ENCODE data around the gene EHBP1. TPM values are rescaled to one million over a fixed set of nuclear protein-coding genes. Genes with fewer than 3 reads are reported as not detected.
"Not testable (repeated sequence)": the region's sequence is repeated elsewhere in the genome, so short reads cannot be mapped to it uniquely, and the experiment has no call there.

Gene EHBP1
- polyA plus RNA-seq, 6 donors from 2014 or later = 1.4 to 18.3 (median 16.2) TPM

DNA sequence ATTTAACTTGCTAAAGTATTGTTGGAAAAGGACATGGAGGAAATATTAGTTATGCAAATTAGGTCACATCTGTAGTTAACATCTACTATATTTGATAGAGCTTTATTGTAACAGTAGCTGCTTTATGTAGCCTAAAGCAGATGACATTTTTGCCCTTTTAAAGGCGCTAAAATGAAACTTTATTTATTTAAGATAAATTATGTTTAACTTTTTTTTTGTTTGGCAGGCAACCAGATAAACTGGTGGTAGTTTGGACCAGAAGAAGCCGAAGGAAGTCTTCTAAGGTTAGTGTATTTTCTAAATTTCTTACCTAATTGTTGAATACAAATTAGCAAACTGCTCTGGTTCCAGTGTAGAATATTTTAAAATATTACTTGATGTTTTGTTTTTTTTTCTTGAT, 41.7 kb downstream of the EHBP1 start:
- peaks cover 0 to 14% (median 3%) of the 10 kb centered on the region in 7 donors for H3K9me3 Mint-ChIP-seq
- peaks cover 18 to 37% (median 31%) of the 10 kb centered on the region in 3 donors for H3K4me1 Mint-ChIP-seq
- H3K27ac Mint-ChIP-seq = no peak overlapping the region
- DNase-seq (no peak), ATAC-seq (ENCODE audit: low read depth in 2 of 2) (no peak)
- peaks cover 5 to 6% of the 10 kb centered on the region in 2 donors for H3K36me3 Mint-ChIP-seq
- no peak overlapping the region for H3K4me3 Mint-ChIP-seq
- H3K27me3 Mint-ChIP-seq = no peaks in the 10 kb centered on the region

DNA sequence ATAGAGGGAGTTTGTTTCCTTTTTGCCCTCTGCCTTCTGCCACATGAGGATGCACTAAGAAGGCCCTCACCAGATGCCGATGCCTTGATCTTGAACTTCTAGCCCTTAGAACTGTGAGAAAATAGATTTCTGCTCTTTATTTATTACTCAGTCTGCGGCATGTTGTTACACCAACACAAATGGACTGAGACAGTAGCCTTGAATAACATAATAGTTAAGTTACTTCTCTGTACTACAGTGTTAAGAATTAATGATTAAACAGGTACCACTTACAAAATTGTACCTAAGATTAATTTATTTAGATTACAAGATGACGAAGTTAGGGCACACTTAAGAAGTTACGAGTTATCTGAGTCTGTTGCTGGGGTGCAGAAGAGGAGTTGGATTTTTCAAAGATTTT, 42.4 kb downstream of the EHBP1 start:
- Mint-ChIP-seq H3K36me3 (peaks cover 5 to 9% of the 10 kb centered on the region in 2 donors), H3K27me3 (no peaks in the 10 kb centered on the region), H3K27ac (peak overlapping the region in 1 of 6 donors; percentile 38), H3K4me1 (peaks cover 21 to 35% (median 31%) of the 10 kb centered on the region in 3 donors), H3K9me3 (peaks cover 0 to 16% (median 3%) of the 10 kb centered on the region in 7 donors), H3K4me3 (no peak overlapping the region)
- DNase-seq (no peak), ATAC-seq (ENCODE audit: low read depth in 2 of 2) (no peak)

DNA sequence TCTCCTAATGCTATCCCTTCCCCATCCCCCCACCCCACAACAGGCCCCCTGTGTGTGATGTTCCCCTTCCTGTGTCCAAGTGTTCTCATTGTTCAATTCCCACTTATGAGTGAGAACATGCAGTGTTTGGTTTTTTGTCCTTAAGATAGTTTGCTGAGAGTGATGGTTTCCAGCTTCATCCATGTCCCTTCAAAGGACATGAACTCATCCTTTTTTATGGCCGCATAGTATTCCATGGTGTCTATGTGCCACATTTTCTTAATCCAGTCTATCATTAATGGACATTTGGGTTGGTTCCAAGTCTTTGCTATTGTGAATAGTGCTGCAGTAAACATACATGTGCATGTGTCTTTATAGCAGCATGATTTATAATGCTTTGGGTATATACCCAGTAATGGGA, 43.6 kb downstream of the EHBP1 start:
- not testable (repeated sequence) for H3K27me3 Mint-ChIP-seq; H3K4me3 Mint-ChIP-seq; ATAC-seq (ENCODE audit: low read depth in 2 of 2); DNase-seq; H3K27ac Mint-ChIP-seq
- Mint-ChIP-seq H3K4me1 (peaks cover 17 to 35% (median 29%) of the 10 kb centered on the region in 3 donors), H3K36me3 (peaks cover 5 to 14% of the 10 kb centered on the region in 2 donors), H3K9me3 (peaks cover 0 to 16% (median 5%) of the 10 kb centered on the region in 7 donors)

DNA sequence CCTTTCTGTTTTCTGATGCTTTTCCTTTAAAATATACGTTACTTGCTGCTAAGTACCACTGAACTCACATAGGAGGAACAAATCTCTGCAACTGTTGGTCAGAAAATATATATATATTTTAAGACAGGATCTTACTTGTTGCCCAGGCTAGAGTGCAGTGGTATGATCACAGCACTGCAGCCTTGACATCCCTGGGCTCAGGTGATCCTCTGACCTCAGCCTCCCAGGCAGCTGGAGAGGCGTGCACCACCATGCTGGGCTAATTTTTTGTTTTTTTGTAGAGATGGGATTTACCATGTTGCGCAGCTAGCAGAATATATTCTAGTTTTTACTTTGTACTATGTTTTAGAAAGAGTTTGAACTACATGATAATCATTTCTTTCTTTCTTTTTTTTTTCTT, 51.5 kb downstream of the EHBP1 start:
- H3K9me3 Mint-ChIP-seq = peaks cover 0 to 7% (median 4%) of the 10 kb centered on the region in 7 donors
- H3K27ac Mint-ChIP-seq = no peak overlapping the region
- no peak for DNase-seq

DNA sequence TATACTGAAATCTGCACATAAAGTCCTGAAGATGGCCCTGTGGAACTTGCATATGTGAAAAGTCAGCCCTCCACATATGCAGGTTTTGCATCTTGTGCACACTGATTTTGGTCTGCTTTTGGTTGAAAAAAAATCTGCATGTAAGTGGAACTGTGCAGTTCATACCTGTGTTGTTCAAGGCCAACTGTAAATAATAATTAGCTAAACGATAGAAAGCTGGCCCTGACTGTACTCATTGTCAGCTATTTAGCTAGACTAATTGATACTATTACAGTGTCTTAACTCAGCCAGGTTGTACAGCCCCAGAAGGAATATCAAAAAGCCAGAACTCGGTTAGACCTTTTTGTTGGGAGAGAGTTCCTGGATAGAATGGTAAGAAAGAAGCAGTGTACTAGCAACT, 54.5 kb downstream of the EHBP1 start:
- peaks cover 0 to 2% (median 0%) of the 10 kb centered on the region in 7 donors for H3K9me3 Mint-ChIP-seq
- DNase-seq (no peak), ATAC-seq (ENCODE audit: low read depth in 2 of 2) (no peak)
- H3K36me3 Mint-ChIP-seq = peaks cover 3 to 4% of the 10 kb centered on the region in 2 donors
- H3K4me1 Mint-ChIP-seq = peaks cover 0 to 5% (median 0%) of the 10 kb centered on the region in 3 donors
- no peak overlapping the region for H3K4me3 Mint-ChIP-seq
- H3K27ac Mint-ChIP-seq = no peak overlapping the region
- no peaks in the 10 kb centered on the region for H3K27me3 Mint-ChIP-seq

More for the DNA sequence above, 51.5 kb downstream of the EHBP1 start:
- Mint-ChIP-seq H3K27me3 (no peaks in the 10 kb centered on the region), H3K36me3 (peaks cover 8 to 17% of the 10 kb centered on the region in 2 donors), H3K4me3 (no peak overlapping the region), H3K4me1 (peaks cover 4 to 11% (median 4%) of the 10 kb centered on the region in 3 donors)
- no peak for ATAC-seq (ENCODE audit: low read depth in 2 of 2)

DNA sequence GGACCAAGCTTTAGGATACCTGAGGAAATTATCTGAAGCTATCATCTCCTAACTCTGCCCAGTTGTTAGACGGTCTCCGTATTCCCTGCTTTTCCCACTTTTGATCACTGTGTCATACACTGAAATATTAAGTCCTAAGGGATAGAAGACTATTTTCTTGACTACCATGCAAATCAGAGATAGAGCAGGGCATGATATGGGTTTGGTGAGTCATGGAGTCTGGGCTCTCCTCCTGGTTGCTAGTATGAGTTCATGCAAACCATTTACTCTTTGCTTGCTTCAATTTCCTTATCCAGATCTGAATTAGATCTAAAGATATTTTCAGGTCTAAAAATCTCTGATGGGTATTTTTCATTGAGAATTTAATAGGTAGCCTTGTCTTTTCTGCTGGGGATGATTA, 55.0 kb downstream of the EHBP1 start:
- H3K4me1 Mint-ChIP-seq = peaks cover 0 to under 1% (median 0%) of the 10 kb centered on the region in 3 donors
- DNase-seq (no peak), ATAC-seq (ENCODE audit: low read depth in 2 of 2) (no peak)
- H3K36me3 Mint-ChIP-seq = no peaks in the 10 kb centered on the region
- no peak overlapping the region for H3K4me3 Mint-ChIP-seq
- no peaks in the 10 kb centered on the region for H3K27me3 Mint-ChIP-seq
- H3K27ac Mint-ChIP-seq = no peak overlapping the region
- no peaks in the 10 kb centered on the region for H3K9me3 Mint-ChIP-seq

DNA sequence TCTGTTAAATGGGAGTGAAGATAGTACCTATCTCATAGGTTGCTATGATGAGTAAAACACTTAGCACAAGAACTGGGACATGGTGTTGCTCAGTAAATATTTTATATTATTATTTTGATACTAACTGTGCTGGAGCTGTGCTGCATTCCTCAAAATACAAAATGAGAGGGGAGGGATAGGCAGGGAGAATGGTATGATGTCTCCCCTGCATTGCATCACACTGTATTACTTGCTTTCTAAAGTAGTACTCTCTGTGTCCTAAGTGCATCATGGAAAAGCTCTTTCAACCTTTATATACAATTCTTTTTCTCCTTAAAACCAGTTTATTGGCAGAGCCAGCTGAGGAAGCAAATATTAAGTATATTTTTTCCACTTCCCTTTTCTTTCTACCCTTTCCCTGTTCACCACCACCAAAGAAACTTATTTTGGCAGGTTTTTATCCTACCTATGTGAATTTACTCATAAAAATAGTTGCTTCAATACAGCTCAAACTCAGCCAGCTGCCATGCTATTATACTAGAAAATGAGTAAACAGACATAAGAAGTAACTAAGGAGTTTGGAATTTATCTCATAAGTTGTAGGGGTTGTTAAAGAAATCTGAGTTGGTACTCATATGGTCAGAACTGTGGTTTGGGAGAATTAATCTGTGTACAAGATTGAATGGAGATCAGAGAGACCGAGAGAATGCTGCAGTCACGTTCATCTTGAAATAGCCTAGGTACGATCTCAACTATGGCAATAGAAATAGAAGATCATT, 60.3 kb downstream of the EHBP1 start:
- H3K4me3 Mint-ChIP-seq = no peak overlapping the region
- H3K27ac Mint-ChIP-seq = peak overlapping the region in 2 of 6 donors; percentile 7 to 25
- ATAC-seq (ENCODE audit: low read depth in 2 of 2) (no peak), DNase-seq (no peak)
- H3K4me1 Mint-ChIP-seq = no peaks in the 10 kb centered on the region
- peaks cover 0 to 8% (median 0%) of the 10 kb centered on the region in 7 donors for H3K9me3 Mint-ChIP-seq
- H3K36me3 Mint-ChIP-seq = peaks cover 5 to 10% of the 10 kb centered on the region in 2 donors
- no peaks in the 10 kb centered on the region for H3K27me3 Mint-ChIP-seq

DNA sequence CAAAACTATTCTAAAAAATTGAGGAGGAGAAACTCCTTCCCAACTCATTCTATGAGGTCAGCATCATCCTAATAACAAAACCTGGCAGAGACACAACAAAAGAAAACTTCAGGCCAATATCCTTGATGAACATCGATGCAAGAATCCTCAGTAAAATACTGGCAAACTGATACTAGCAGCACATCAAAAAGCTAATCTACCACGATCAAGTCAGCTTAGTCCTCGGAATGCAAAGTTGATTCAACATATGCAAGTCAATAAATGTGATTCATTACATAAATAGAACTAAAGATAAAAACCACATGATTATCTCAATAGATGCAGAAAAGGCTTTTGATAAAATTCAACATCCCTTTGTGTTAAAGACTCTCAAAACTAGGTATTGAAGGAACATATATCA, 63.1 kb downstream of the EHBP1 start:
- no peaks in the 10 kb centered on the region for H3K27me3 Mint-ChIP-seq
- no peak overlapping the region for H3K4me3 Mint-ChIP-seq
- peaks cover 4 to 6% (median 5%) of the 10 kb centered on the region in 3 donors for H3K4me1 Mint-ChIP-seq
- ATAC-seq (ENCODE audit: low read depth in 2 of 2) = no peak
- peaks cover 0 to 9% (median 0%) of the 10 kb centered on the region in 7 donors for H3K9me3 Mint-ChIP-seq
- H3K36me3 Mint-ChIP-seq = peaks cover 5 to 10% of the 10 kb centered on the region in 2 donors
- H3K27ac Mint-ChIP-seq = no peak overlapping the region
- no peak for DNase-seq

DNA sequence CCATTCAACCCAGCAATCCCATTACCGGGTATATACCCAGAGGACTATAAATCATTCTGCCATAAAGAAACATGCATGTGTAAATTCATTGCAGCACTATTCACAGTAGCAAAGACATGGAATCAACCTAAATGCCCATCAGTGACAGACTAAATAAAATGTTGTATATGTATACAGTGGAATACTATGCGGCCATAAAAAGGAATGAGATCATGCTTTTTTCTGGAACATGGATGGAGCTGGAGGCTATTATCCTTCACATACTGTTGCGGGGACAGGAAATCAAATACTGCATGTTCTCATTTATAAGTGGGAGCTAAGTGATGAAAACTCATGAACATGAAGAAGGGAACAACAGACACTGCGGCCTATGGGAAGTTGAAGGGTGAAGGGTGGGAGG, 65.1 kb downstream of the EHBP1 start:
- Mint-ChIP-seq H3K9me3 (peaks cover 0 to 9% (median 0%) of the 10 kb centered on the region in 7 donors), H3K27ac (peak overlapping the region in 2 of 6 donors; percentile 11 to 73), H3K27me3 (no peaks in the 10 kb centered on the region)

DNA sequence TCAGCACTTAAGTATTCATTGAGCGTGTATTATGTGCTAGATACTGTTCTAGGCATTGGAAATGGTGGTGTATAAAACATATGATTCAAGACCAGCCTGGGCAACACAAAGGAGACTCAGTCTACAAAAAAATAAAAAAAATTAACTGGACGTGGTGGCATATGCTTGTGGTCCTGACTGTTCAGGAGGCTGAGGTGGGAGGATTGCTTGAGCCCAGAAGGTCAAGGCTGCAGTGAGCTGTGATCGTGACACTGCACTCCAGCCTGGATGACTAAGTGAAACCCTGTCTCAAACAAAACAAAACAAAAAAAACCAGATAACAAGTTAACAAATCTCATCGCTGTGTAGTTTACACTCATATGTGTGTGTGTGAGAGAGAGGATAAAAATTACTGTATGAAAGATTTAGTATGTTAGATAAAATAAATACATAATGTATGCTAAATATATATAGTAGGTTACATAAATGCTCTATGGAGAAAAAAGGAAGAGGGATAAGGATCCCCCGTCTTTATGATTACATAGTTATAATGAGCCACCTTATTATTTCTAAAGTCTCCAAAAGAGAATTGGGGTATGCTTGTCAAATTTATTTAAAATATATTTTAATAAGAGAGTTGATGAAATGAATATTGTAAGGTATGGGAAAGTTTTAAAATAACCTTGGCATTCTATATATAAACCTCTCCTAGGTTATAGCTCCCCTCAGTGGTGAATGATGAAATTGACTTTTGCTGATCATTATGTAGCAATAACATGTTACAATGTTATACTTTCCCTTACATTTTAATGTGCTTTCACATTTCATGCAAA, 69.2 kb downstream of the EHBP1 start:
- Mint-ChIP-seq H3K4me1 (peaks cover 4 to 6% (median 5%) of the 10 kb centered on the region in 3 donors), H3K4me3 (peak overlapping the region in 1 of 8 donors; percentile 21), H3K9me3 (peaks cover 0 to 7% (median 0%) of the 10 kb centered on the region in 7 donors), H3K27me3 (no peaks in the 10 kb centered on the region), H3K36me3 (peaks cover 0 to 4% of the 10 kb centered on the region in 2 donors), H3K27ac (no peak overlapping the region)
- ATAC-seq (ENCODE audit: low read depth in 2 of 2) = no peak
- peak; percentile 25 for DNase-seq

More for the DNA sequence above, 65.1 kb downstream of the EHBP1 start:
- peaks cover 4 to 6% (median 5%) of the 10 kb centered on the region in 3 donors for H3K4me1 Mint-ChIP-seq
- peaks cover 5 to 10% of the 10 kb centered on the region in 2 donors for H3K36me3 Mint-ChIP-seq
- H3K4me3 Mint-ChIP-seq = no peak overlapping the region
- ATAC-seq (ENCODE audit: low read depth in 2 of 2) (no peak), DNase-seq (no peak)

DNA sequence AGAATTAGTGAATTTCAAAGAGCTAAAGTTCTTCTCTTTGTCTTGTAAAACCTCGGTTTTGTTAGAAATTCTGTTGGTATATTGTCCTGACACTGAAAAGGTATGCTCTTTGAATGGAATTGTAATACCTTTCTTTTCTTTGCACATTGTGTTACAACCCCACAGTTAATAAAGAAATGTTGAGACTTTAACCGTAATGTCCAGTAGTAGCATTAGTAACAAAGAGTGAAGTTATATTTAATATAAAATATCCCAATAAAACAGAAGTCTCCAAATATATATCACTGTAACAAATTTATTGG, 69.8 kb downstream of the EHBP1 start:
- Mint-ChIP-seq H3K27ac (no peak overlapping the region), H3K4me1 (peaks cover 4 to 6% (median 5%) of the 10 kb centered on the region in 3 donors), H3K36me3 (peaks cover 0 to 3% of the 10 kb centered on the region in 2 donors), H3K27me3 (no peaks in the 10 kb centered on the region), H3K9me3 (peaks cover 0 to 5% (median 0%) of the 10 kb centered on the region in 7 donors), H3K4me3 (no peak overlapping the region)
- ATAC-seq (ENCODE audit: low read depth in 2 of 2) = no peak
- DNase-seq = no peak

DNA sequence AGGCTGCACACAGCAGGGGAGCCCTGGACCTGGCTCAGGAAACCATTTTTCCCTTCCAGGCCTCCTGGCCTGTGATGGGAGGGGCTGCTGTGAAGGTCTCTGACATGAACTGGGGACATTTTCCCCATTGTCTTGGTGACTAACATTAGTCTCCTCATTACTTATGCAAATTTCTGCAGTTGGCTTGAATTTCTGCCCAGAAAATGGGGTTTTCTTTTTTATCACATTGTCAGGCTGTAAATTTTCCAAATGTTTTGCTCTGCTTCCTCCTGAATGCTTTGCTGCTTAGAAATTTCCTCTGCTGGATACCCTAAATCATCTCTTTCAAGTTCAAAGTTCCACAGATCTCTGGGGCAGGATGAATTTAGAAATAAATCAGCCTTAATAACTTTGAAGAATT, 78.2 kb downstream of the EHBP1 start:
- Mint-ChIP-seq H3K9me3 (peaks cover 5 to 11% (median 8%) of the 10 kb centered on the region in 7 donors), H3K27ac (peak overlapping the region in 1 of 6 donors; percentile 19), H3K27me3 (no peaks in the 10 kb centered on the region), H3K36me3 (peaks cover 3 to 10% of the 10 kb centered on the region in 2 donors), H3K4me3 (no peak overlapping the region), H3K4me1 (peaks cover 0 to 3% (median 0%) of the 10 kb centered on the region in 3 donors)
- no peak for ATAC-seq (ENCODE audit: low read depth in 2 of 2)
- no peak for DNase-seq

DNA sequence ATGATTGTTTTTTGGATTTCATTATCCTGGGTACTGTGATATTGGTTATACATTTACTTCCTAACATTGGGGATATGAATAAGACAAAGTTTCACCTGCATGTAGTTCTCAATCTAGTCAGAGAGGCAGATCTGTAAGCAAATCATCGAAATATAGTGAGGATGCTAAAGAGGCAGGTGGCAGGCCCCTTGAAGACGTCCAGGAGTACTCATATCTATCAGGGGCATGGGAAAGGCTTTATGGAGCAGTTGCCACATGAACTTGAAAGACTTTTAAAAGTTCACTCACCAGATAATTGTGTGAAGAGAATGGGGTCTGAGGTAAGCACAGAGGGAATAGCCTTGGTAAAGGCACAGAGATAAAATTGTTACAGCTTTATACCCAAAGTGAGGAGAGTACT, 78.8 kb downstream of the EHBP1 start:
- Mint-ChIP-seq H3K9me3 (peaks cover 5 to 11% (median 8%) of the 10 kb centered on the region in 7 donors), H3K4me3 (no peak overlapping the region), H3K36me3 (peaks cover 3 to 10% of the 10 kb centered on the region in 2 donors), H3K27ac (no peak overlapping the region), H3K27me3 (no peaks in the 10 kb centered on the region), H3K4me1 (peaks cover 0 to 3% (median 0%) of the 10 kb centered on the region in 3 donors)
- ATAC-seq (ENCODE audit: low read depth in 2 of 2) = no peak
- no peak for DNase-seq

All from naive B cell (primary cell).